NCI-H2171 (cell line): ENCODE data around the gene PHC2.

Experiments
- DNase-seq: peaks from one replicate; lab custom pipeline; 2025; lab: John Stamatoyannopoulos, UW

Gene PHC2

DNA sequence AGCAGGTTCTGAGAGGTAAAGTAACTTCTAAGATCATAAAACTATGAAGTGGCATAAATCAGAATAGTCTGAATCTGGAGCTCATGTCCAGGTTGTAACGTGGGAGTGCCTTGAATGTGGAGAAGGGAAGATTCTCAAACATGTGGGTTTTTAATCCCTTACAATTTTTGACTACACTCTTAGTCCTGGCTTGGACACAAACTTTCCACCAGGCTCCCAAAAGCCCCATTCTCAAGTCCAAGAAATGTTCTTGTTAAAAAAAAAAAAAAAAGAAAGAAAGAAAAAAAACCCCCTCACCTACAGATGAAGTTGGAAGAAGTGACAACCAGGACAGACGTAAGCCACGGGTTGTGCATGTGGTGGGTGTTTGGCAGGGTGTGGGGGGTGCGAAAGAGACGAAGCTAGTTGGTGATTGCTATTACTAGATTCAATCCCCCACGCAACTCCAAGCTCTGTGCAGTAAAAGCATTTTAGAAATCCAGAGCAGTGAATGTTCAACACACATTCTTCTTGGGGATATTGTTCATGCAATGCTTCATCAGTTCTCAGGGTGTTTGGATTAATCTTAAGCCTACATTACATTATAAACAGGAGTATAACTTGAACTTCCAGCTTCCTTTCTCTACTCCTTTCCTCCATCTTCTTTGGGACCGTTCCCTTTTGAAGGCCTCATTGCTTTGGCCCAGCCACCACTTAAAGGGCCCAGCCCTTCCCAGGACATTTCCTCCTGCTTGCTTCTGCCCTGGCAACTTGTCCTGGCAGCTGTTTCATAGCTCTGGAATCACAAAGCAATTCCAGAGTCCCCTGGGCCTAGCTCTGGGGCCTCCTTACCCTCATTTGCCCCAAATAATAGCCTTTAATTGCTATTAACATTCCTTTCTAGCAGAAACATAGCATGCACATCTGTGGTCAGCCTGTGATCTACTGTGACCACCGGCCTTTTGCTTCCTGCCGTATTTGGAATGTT is 41.8 kb downstream of the PHC2 start:
- no peak for DNase-seq

DNA sequence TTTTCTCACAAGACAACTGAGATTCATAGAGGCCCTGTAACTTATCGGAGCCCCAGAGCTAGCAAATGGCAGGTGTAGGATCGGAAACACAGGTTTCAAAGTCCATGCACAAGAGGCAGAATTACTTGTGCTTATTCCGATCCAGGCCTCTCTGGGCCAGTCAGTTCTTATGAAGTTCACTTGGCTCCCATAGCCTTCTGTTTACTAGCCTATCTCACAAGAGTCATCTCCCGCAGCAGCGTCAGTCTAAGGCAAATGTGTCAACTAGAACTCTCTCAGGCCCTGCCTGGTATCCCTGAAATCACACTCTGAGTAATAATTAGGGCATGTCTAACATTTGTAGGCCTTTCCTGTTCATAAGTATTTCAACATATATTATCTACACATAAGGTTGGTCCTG is 43.3 kb downstream of the PHC2 start:
- DNase-seq: no peak

DNA sequence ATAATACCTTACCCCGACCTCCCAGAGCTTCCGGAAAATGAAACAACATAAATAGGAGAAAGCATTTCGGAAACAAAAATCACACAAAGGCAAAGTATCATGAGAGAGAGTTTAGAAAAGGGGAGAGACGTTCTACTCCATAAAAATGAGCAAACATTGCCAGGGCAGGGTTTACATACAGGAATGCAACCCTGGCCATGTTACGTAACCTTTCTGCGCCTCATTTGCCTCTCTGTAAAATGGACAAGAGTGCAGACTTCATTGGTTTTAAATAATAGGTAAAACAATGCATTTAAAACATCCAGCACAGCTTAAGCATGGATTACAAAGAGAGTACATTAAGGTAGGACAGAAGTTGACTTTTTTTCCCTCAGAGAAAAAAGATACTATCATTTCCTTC is 45.6 kb downstream of the PHC2 start:
- DNase-seq: no peak

GRCh38 chr1:33384040-33384812 is 46.7 kb downstream of the PHC2 start:
- peak; percentile 46 for DNase-seq

DNA sequence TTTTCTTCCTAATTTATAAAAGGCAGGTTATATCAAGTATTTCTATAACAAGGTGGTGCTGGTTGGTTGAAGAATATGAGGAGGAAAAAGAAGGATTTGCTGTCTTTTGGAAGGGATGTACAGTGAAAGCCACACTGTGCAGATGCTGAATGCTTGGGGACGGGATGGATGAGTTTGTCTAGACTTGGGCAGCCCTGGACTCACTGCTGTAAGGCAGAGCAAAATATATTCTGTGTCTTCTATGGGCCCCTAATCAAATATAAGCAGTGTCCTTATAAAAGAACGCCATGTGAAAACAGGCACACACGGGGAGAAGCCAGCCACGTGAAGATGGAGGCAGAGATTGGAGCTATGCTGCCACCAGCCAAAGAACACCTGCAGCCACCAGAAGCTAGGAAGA is 47.4 kb downstream of the PHC2 start:
- no peak for DNase-seq

- no peak for DNase-seq
These were observed 48.1 kb downstream of the PHC2 start for GRCh38 chr1:33382661-33383415.

DNA sequence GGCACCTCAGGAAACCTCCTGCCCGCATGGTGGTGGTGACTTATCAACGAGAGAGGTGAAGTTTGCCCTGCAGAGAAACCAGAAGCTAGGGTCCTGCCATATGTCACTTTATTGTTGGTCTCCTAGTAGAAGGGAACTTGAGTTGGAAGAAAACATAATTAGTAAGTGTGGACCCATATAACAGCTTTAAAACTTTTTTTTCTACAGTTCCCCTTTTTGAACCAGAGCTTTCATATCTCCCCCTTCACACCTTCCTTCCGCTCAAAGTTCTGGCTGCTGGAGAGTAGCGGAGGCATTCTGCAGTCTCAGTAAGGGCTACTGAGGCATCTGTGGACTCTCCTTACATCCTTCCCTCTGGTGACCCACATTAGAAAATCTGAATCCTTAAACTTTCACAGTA is 48.9 kb downstream of the PHC2 start:
- DNase-seq: no peak

DNA sequence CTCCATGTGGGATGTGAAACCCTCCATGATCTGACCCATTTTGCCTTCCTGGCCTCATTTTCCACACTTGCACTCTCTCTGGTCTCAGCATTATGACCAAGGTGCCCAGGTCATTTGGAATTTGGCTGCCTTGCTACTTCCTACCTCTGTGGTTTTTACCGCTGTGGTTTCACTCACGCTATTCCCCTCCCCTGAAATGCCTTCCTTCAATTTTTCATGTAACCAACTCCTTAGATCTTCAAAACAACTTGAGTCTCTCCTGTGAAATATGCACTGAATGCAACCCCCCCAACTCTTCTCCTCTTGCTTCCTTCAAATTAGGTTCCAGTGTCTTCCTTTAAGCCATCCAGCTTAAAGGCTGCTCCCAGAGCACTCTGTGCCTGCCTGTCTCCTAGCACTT is 50.1 kb downstream of the PHC2 start:
- no peak for DNase-seq

DNA sequence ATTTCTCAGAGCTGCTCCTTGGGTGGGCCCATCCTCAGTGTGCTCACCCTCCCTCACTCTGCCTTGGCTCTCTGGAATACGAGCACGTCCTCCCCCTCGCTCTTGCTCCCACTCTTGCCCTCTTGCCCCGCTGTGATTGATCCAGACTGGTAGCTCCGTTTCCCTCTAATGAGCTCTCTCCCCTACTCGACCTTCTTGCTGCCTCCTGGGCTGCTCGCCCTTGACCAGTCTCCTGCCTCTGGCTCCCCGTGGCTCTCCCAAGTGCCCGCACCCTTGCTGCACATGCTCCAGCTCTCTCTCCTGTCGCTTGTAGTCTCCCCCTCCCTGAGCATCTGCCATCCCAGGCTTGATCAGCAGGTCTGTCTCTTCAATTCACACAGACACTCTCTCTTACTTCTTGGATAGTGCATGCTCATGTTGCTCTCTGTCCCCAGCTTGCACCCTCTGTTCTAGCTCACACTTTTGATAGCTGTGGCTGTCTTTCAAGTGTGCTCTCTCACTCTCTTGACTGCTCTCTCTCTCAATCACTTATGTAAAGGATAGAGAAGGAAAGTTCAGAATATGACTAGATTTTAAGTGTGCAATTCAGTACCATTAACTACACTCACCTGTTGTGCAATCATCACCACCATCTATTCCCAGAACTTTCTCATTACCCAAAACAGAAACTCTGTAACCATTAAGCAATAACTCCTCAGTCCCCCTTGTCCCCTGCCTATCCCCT is 51.1 kb downstream of the PHC2 start:
- peak; percentile 57 for DNase-seq

- DNase-seq: no peak
These were observed 51.9 kb downstream of the PHC2 start for GRCh38 chr1:33378976-33379375.

- DNase-seq: no peak
These were observed 52.4 kb downstream of the PHC2 start for GRCh38 chr1:33378524-33378923.

DNA sequence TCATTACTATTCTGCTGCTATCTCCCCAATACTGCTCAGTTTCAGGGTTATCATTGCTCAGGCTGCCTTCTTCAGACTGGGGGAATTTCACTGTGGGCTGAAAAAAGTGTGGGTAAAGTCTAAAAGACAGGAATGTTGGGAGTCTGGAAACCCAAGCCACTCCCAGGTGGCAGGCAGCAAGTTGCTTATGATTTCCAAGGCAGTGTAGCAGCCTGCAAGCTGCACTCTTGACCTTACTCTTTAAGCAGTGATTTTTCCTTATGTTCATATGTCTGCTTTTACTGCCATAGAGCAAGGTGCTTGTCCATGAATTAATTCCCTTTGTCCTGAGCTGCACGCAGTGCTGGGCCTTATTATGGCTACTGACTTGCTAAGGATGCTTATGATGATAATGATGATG is 53.1 kb downstream of the PHC2 start:
- DNase-seq: no peak

DNA sequence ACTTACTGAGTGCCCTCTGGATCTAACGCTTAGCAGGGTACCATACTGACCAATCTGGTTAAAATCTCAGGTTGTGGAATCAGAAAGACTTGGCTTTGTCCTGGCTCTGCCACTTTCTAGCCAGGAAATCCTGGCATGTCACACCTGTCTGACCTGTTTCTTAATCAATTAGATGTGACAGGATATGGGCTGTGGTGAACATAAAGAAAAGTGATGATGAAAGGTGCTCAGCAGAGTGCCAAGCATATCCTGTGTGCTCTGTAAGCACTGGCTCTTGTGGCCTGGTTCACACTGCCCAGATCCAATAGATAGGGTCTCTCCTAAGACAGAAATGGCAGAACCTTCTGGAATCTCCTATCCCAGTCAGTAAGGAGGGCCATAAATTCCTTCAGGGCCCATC is 53.9 kb downstream of the PHC2 start:
- DNase-seq: no peak

GRCh38 chr1:33375316-33375715 is 55.6 kb downstream of the PHC2 start:
- DNase-seq: no peak

GRCh38 chr1:33374336-33375105 is 56.4 kb downstream of the PHC2 start:
- DNase-seq: peak; percentile 13

DNA sequence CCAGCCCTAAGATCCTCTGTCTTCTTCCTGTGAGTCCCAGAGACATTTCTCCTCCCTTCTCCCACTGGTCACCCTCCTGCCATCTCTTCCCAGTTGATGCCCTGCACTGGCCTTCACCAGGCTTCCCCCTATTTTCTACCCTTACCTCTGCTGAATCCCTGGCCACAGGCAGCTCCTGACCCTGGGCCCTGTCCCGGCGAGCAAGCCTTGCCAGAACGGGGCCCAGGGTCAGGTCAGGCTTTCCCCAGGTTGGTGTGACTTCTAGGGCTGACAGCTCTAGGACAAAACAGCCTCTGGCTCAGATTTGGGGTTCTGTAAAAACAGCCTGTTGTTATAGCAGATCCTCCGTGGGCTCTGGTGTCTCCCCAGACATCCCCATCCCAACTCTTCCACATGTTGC is 57.3 kb downstream of the PHC2 start:
- no peak for DNase-seq

- no peak for DNase-seq
These were observed 58.2 kb downstream of the PHC2 start for GRCh38 chr1:33372677-33373076.

GRCh38 chr1:33372162-33372561 is 58.7 kb downstream of the PHC2 start:
- DNase-seq: no peak

GRCh38 chr1:33371334-33371733 is 59.6 kb downstream of the PHC2 start:
- no peak for DNase-seq

DNA sequence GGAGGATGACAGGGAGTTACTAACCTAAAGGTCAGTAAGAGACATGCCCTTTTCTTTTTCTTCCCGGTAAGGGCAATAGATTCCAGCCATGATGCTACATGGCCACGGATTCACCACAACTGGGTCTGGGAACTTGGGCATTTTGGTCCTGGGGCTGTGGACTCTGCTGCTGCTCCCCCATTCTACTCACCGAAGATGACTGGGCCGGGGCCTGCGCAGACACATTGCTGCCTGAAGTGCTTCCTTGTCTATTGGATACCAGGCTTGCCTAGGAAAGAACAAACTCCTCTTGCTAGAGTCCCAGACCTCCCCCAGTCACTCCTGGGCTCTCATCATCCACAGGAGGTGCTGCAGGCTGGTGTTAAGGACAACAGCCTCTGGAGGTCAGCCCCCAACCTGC is 60.1 kb downstream of the PHC2 start:
- no peak for DNase-seq

GRCh38 chr1:33370301-33370700 is 60.6 kb downstream of the PHC2 start:
- DNase-seq: peak; percentile 18
